ENCODE results near the gene NDRG3.
"Not testable (repeated sequence)": the region's sequence is repeated elsewhere in the genome, so short reads cannot be mapped to it uniquely, and the experiment has no call there.

NDRG3 gene

DNA sequence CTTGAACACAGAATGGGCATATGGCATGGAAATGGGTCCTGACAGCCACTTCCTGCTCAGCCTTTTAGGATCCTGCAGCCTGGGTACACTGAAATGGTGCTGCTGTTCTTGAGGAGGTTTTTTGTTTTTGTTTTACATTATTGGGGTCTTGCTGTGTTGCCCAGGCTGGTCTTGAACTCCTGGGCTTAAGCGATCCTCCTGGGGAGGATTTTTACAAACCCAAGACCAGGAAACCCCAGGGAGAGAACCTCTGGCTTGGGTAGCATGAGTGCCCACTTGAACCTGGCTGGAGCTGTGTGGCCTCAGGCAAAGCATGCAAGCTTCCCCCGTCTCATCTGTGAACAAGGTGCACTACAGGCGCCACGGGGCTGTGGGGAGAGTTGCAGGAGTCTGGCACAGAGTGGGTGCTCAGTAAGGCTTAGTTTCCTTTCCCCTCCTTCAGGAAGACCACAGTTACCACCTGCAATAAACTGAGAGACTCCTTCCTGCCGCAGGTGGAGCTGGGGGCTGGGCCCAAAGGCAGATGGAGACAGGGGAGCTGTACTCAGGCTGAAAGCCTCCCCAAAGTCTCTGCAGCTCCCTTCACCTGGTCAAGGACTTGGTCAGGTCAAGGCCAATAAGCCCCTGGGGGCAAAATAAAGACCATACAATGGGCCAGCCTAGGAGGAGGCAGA, 101.7 kb downstream of the NDRG3 start:
- Histone ChIP-seq H3K9ac (ENCODE audit: low read length) (no peak overlapping the region), H2AK5ac (ENCODE audit: low read length) (no peak overlapping the region), H3K27ac (ENCODE audit: low read depth, low read length) (no peak overlapping the region), H2BK120ac (ENCODE audit: low read depth, low read length) (no peak overlapping the region), H3K23ac (ENCODE audit: low read length) (no peak overlapping the region), H3K27me3 (ENCODE audit: insufficient read depth, low read length, poor library complexity) (no peaks in the 10 kb centered on the region), H3K4me1 (ENCODE audit: control insufficient read depth, low read depth, low read length) (no peaks in the 10 kb centered on the region), H3K4me2 (ENCODE audit: low read length) (no peak overlapping the region), H3K18ac (ENCODE audit: low read length) (no peak overlapping the region), H3K79me2 (ENCODE audit: control insufficient read depth, insufficient read depth, low read length) (no peaks in the 10 kb centered on the region), H2BK5ac (ENCODE audit: low read length) (no peak overlapping the region), H3K79me1 (ENCODE audit: low read length) (no peaks in the 10 kb centered on the region), H3K4ac (ENCODE audit: low read depth, low read length) (no peak overlapping the region), H2BK15ac (replicated peaks; ENCODE audit: low read depth) (no peak overlapping the region), H4K5ac (ENCODE audit: low read length) (no peak overlapping the region), H4K8ac (ENCODE audit: low read depth, low read length) (no peak overlapping the region), H3K56ac (ENCODE audit: low read length) (no peak overlapping the region), H3K4me3 (ENCODE audit: low read length) (no peak overlapping the region), H3K36me3 (ENCODE audit: control insufficient read depth, insufficient read depth, low read length) (no peaks in the 10 kb centered on the region)
- no peak for DNase-seq
- WGBS (ENCODE audit: extremely low coverage, insufficient coverage, low lambda C conversion rate) = no CpG with 5 or more reads among the region's 5 CpGs

DNA sequence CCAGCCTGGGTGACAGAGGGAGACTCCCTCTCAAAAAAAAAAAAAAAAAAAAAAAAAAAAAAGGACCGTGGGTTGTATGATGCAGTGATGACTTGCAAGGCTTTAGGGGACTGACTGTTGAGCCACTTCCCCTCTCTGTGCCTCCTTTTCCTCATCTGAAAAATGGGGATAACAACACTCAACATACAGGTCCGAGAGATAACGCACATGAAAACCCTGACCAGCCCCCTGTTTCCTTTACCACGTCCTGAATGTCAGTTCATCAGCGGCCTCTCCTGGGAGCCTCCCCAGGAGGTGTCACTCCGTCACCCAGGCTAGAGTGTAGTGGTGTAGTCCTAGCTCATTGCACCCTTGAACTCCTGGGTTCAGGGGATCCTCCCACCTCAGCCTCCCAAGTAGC, 103.8 kb downstream of the NDRG3 start:
- no peak overlapping the region for H2BK120ac ChIP-seq (ENCODE audit: low read depth, low read length)
- H2AK5ac ChIP-seq (ENCODE audit: low read length) = no peak overlapping the region
- H3K18ac ChIP-seq (ENCODE audit: low read length) = no peak overlapping the region
- no peaks in the 10 kb centered on the region for H3K4me1 ChIP-seq (ENCODE audit: control insufficient read depth, low read depth, low read length)
- WGBS (ENCODE audit: extremely low coverage, insufficient coverage, low lambda C conversion rate) = no CpG with 5 or more reads among the region's 6 CpGs
- no peak for DNase-seq
- H4K5ac ChIP-seq (ENCODE audit: low read length) = no peak overlapping the region
- H3K79me1 ChIP-seq (ENCODE audit: low read length) = no peaks in the 10 kb centered on the region
- H3K79me2 ChIP-seq (ENCODE audit: control insufficient read depth, insufficient read depth, low read length) = no peaks in the 10 kb centered on the region
- no peak overlapping the region for H4K8ac ChIP-seq (ENCODE audit: low read depth, low read length)
- H3K9ac ChIP-seq (ENCODE audit: low read length) = no peak overlapping the region
- no peak overlapping the region for H2BK5ac ChIP-seq (ENCODE audit: low read length)
- no peaks in the 10 kb centered on the region for H3K27me3 ChIP-seq (ENCODE audit: insufficient read depth, low read length, poor library complexity)
- H3K4me3 ChIP-seq (ENCODE audit: low read length) = no peak overlapping the region
- no peak overlapping the region for H3K4me2 ChIP-seq (ENCODE audit: low read length)
- H3K23ac ChIP-seq (ENCODE audit: low read length) = no peak overlapping the region
- no peaks in the 10 kb centered on the region for H3K36me3 ChIP-seq (ENCODE audit: control insufficient read depth, insufficient read depth, low read length)
- no peak overlapping the region for H3K56ac ChIP-seq (ENCODE audit: low read length)
- no peak overlapping the region for H3K4ac ChIP-seq (ENCODE audit: low read depth, low read length)
- H3K27ac ChIP-seq (ENCODE audit: low read depth, low read length) = no peak overlapping the region
- no peak overlapping the region for H2BK15ac ChIP-seq (replicated peaks; ENCODE audit: low read depth)

DNA sequence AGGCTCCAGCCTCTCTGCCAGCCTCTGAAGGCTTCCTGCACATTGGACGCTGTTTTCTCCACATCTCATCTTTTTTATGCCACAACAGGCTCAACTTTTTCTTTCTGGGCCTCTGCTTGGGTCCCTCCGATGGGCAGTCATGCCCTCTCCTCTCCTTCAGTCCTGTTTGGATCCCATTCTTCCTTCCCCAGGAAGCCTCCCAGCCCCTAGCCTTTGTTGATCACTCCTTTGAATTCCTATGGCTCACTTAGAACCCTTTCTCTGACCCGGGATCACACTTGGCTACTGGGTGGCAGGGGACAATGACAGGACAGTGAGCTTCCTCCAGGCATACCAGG, 104.4 kb downstream of the NDRG3 start:
- WGBS (ENCODE audit: extremely low coverage, insufficient coverage, low lambda C conversion rate) = no CpG with 5 or more reads among the region's 3 CpGs

DNA sequence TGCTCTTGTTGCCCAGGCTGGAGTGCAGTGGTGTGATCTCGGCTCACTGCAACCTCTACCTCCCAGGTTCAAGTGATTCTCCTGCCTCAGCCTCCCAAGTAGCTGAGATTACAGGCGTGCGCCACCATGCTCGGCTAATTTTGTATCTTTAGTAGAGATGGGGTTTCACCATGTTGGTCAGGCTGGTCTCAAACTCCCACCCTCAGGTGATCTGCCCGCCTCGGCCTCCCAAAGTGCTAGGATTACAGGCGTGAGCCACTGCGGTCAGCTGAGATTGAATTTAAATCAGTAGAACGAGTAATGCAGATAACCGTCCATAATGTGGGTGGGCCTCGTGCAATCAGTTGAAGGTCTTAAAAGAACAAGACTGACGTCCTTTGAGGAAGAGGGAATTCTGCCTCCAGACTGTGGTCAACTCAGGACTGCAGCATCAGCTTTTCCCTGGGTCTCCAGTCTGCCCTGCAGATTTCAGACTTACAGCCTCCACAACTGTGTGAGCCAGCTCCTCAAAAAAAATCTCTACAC, 107.0 kb downstream of the NDRG3 start:
- not testable (repeated sequence) for H2BK15ac ChIP-seq (replicated peaks; ENCODE audit: low read depth); H3K23ac ChIP-seq (ENCODE audit: low read length); H3K4me3 ChIP-seq (ENCODE audit: low read length); H2BK120ac ChIP-seq (ENCODE audit: low read depth, low read length); H3K9ac ChIP-seq (ENCODE audit: low read length); H4K8ac ChIP-seq (ENCODE audit: low read depth, low read length); H3K79me1 ChIP-seq (ENCODE audit: low read length); H3K4me1 ChIP-seq (ENCODE audit: control insufficient read depth, low read depth, low read length); H3K27ac ChIP-seq (ENCODE audit: low read depth, low read length); H3K27me3 ChIP-seq (ENCODE audit: insufficient read depth, low read length, poor library complexity); H2AK5ac ChIP-seq (ENCODE audit: low read length); H3K56ac ChIP-seq (ENCODE audit: low read length); H2BK5ac ChIP-seq (ENCODE audit: low read length); H3K4me2 ChIP-seq (ENCODE audit: low read length); H3K36me3 ChIP-seq (ENCODE audit: control insufficient read depth, insufficient read depth, low read length); H3K79me2 ChIP-seq (ENCODE audit: control insufficient read depth, insufficient read depth, low read length); H3K4ac ChIP-seq (ENCODE audit: low read depth, low read length); DNase-seq; H4K5ac ChIP-seq (ENCODE audit: low read length); H3K18ac ChIP-seq (ENCODE audit: low read length)
- WGBS (ENCODE audit: extremely low coverage, insufficient coverage, low lambda C conversion rate) = no CpG with 5 or more reads among the region's 12 CpGs

More for the DNA sequence above, 104.4 kb downstream of the NDRG3 start:
- Histone ChIP-seq H3K4me2 (ENCODE audit: low read length) (no peak overlapping the region), H3K27me3 (ENCODE audit: insufficient read depth, low read length, poor library complexity) (no peaks in the 10 kb centered on the region), H3K18ac (ENCODE audit: low read length) (no peak overlapping the region), H3K79me2 (ENCODE audit: control insufficient read depth, insufficient read depth, low read length) (no peaks in the 10 kb centered on the region), H3K27ac (ENCODE audit: low read depth, low read length) (no peak overlapping the region), H3K4ac (ENCODE audit: low read depth, low read length) (no peak overlapping the region), H3K36me3 (ENCODE audit: control insufficient read depth, insufficient read depth, low read length) (no peaks in the 10 kb centered on the region), H2BK120ac (ENCODE audit: low read depth, low read length) (no peak overlapping the region), H2BK15ac (replicated peaks; ENCODE audit: low read depth) (no peak overlapping the region), H3K4me3 (ENCODE audit: low read length) (no peak overlapping the region), H3K56ac (ENCODE audit: low read length) (no peak overlapping the region), H3K79me1 (ENCODE audit: low read length) (no peaks in the 10 kb centered on the region), H3K9ac (ENCODE audit: low read length) (no peak overlapping the region), H2BK5ac (ENCODE audit: low read length) (no peak overlapping the region), H4K8ac (ENCODE audit: low read depth, low read length) (no peak overlapping the region), H3K23ac (ENCODE audit: low read length) (no peak overlapping the region), H3K4me1 (ENCODE audit: control insufficient read depth, low read depth, low read length) (no peaks in the 10 kb centered on the region), H4K5ac (ENCODE audit: low read length) (no peak overlapping the region), H2AK5ac (ENCODE audit: low read length) (no peak overlapping the region)
- DNase-seq = no peak

DNA sequence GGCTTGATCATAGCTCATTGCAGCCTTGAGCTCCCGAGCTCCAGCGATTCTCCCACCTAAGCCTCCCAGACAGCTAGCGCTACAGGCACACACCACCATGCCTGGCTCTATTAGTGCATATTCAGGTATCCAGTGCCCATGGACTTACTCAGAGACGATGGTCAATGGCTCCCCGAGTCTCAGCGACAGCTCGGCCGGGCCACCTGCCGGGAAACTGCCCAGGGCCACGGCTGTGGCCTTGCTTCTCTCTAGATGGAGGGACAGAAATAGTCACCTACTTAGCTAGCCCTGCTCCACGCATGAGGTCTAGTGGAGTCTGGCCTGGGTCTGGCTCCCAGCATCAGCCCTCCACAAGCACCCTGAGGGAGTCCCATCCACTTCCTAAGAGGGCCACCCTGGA, 111.5 kb downstream of the NDRG3 start:
- no peaks in the 10 kb centered on the region for H3K36me3 ChIP-seq (ENCODE audit: control insufficient read depth, insufficient read depth, low read length)
- H3K18ac ChIP-seq (ENCODE audit: low read length) = no peak overlapping the region
- H3K4me1 ChIP-seq (ENCODE audit: control insufficient read depth, low read depth, low read length) = no peaks in the 10 kb centered on the region
- no peak overlapping the region for H2BK15ac ChIP-seq (replicated peaks; ENCODE audit: low read depth)
- H3K4me2 ChIP-seq (ENCODE audit: low read length) = no peak overlapping the region
- H3K27me3 ChIP-seq (ENCODE audit: insufficient read depth, low read length, poor library complexity) = no peaks in the 10 kb centered on the region
- H3K79me2 ChIP-seq (ENCODE audit: control insufficient read depth, insufficient read depth, low read length) = no peaks in the 10 kb centered on the region
- H3K4me3 ChIP-seq (ENCODE audit: low read length) = no peak overlapping the region
- H3K23ac ChIP-seq (ENCODE audit: low read length) = no peak overlapping the region
- no peak overlapping the region for H3K27ac ChIP-seq (ENCODE audit: low read depth, low read length)
- no peak overlapping the region for H2BK120ac ChIP-seq (ENCODE audit: low read depth, low read length)
- no peak overlapping the region for H4K5ac ChIP-seq (ENCODE audit: low read length)
- DNase-seq = no peak
- H3K4ac ChIP-seq (ENCODE audit: low read depth, low read length) = no peak overlapping the region
- H4K8ac ChIP-seq (ENCODE audit: low read depth, low read length) = no peak overlapping the region
- H2BK5ac ChIP-seq (ENCODE audit: low read length) = no peak overlapping the region
- whole genome bisulfite sequencing (ENCODE audit: extremely low coverage, insufficient coverage, low lambda C conversion rate) = no CpG with 5 or more reads among the region's 11 CpGs
- H2AK5ac ChIP-seq (ENCODE audit: low read length) = no peak overlapping the region
- no peaks in the 10 kb centered on the region for H3K79me1 ChIP-seq (ENCODE audit: low read length)
- no peak overlapping the region for H3K9ac ChIP-seq (ENCODE audit: low read length)
- H3K56ac ChIP-seq (ENCODE audit: low read length) = no peak overlapping the region

DNA sequence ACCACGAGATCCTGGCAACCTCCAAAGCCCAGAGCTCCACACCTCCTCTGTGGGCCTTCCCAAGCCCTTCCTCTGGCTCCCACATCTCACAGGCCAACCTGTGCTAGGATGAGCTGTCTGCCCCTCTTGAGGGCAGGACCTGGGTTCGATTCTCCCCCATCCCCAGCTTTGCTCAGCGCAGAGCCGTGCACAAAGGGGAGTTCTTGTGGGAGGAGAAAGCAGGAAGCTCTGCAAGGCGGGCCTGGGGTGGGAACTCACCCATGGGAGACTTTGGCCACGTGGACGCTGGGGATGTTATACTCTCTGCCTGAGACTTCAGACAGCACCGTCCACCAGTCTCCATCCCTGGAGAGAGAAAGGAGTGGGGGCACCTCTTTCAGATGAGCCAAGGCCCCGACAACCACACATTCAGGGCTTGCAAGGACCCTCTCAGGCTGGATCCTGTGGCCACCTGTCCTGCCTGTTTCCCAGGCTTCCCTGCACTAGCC, 112.6 kb downstream of the NDRG3 start:
- no peak overlapping the region for H3K23ac ChIP-seq (ENCODE audit: low read length)
- no CpG with 5 or more reads among the region's 9 CpGs for WGBS (ENCODE audit: extremely low coverage, insufficient coverage, low lambda C conversion rate)

More for the DNA sequence above, 112.6 kb downstream of the NDRG3 start:
- Histone ChIP-seq H3K9ac (ENCODE audit: low read length) (no peak overlapping the region), H3K56ac (ENCODE audit: low read length) (no peak overlapping the region), H3K4ac (ENCODE audit: low read depth, low read length) (no peak overlapping the region), H3K27me3 (ENCODE audit: insufficient read depth, low read length, poor library complexity) (no peaks in the 10 kb centered on the region), H3K4me2 (ENCODE audit: low read length) (no peak overlapping the region), H2AK5ac (ENCODE audit: low read length) (no peak overlapping the region), H3K4me1 (ENCODE audit: control insufficient read depth, low read depth, low read length) (no peaks in the 10 kb centered on the region), H3K27ac (ENCODE audit: low read depth, low read length) (no peak overlapping the region), H3K79me1 (ENCODE audit: low read length) (no peaks in the 10 kb centered on the region), H2BK5ac (ENCODE audit: low read length) (no peak overlapping the region), H3K36me3 (ENCODE audit: control insufficient read depth, insufficient read depth, low read length) (no peaks in the 10 kb centered on the region), H3K18ac (ENCODE audit: low read length) (no peak overlapping the region), H2BK15ac (replicated peaks; ENCODE audit: low read depth) (no peak overlapping the region), H4K8ac (ENCODE audit: low read depth, low read length) (no peak overlapping the region), H3K79me2 (ENCODE audit: control insufficient read depth, insufficient read depth, low read length) (no peaks in the 10 kb centered on the region), H4K5ac (ENCODE audit: low read length) (no peak overlapping the region), H3K4me3 (ENCODE audit: low read length) (no peak overlapping the region), H2BK120ac (ENCODE audit: low read depth, low read length) (no peak overlapping the region)
- DNase-seq = no peak

All from mesendoderm (in vitro differentiated cells).